DND-41 (cell line): ENCODE results near the gene AADAT.

Experiments used
- ATAC-seq: fragments of 200-7000 bp; cut with Tn5 transposase; 3 replicates; pipeline ENCODE4 v1.9.1; 2021; ENCODE audit warnings: low read depth; ENCODE audit not compliant: insufficient read depth
- DNase-seq: peaks from one replicate; pipeline ENCODE4 v3.0.0-alpha.2; 2020
- H2AFZ ChIP-seq: 2 replicates; pipeline ENCODE4 v1.6.0; 2012; ENCODE audit warnings: low read depth, low read length
- H3K27ac ChIP-seq: 2 replicates; pipeline ENCODE4 v1.5.1; 2012; ENCODE audit warnings: low read length, inconsistent platforms
- H3K27me3 ChIP-seq: fragments of 200-600 bp; sonication (generic); 2 replicates; pipeline ENCODE4 v1.6.0; 2012; ENCODE audit warnings: low read length, mild to moderate bottlenecking, inconsistent platforms; ENCODE audit not compliant: insufficient read depth, poor library complexity
- H3K36me3 ChIP-seq: 2 replicates; pipeline ENCODE4 v1.5.1; 2012; ENCODE audit warnings: low read length, inconsistent platforms; ENCODE audit not compliant: insufficient read depth
- H3K4me1 ChIP-seq: 2 replicates; pipeline ENCODE4 v1.5.1; 2012; ENCODE audit warnings: mild to moderate bottlenecking, low read length; ENCODE audit not compliant: insufficient read depth
- H3K4me2 ChIP-seq: 2 replicates; pipeline ENCODE4 v1.6.0; 2012; ENCODE audit warnings: mild to moderate bottlenecking, moderate library complexity, low read length, inconsistent platforms; ENCODE audit not compliant: insufficient read depth
- H3K4me3 ChIP-seq, 2 experiments: fragments of 200-600 bp in 1 of 2; shearing (Covaris generic) in 1 of 2; 2 replicates each; pipeline ENCODE4 v1.5.1; 2012 to 2016; ENCODE audit warnings: inconsistent platforms in 2 of 2, low read length in 2 of 2, mild to moderate bottlenecking in 2 of 2, low read depth in 1 of 2, moderate library complexity in 1 of 2
- H3K79me2 ChIP-seq: 2 replicates; pipeline ENCODE4 v1.6.0; 2012; ENCODE audit warnings: low read length, inconsistent platforms; ENCODE audit not compliant: insufficient read depth
- H3K9ac ChIP-seq: 2 replicates; pipeline ENCODE4 v1.6.0; 2012; ENCODE audit warnings: low read depth, mild to moderate bottlenecking, inconsistent platforms, low read length, moderate library complexity
- H3K9me3 ChIP-seq: 2 replicates; pipeline ENCODE4 v1.5.1; 2012; ENCODE audit warnings: low read length, moderate library complexity, mild to moderate bottlenecking, inconsistent platforms; ENCODE audit not compliant: insufficient read depth, severe bottlenecking
- H4K20me1 ChIP-seq: 2 replicates; pipeline ENCODE4 v1.6.0; 2012; ENCODE audit warnings: low read length; ENCODE audit not compliant: insufficient read depth
- CTCF ChIP-seq: IDR thresholded peaks from 2 replicates; pipeline ENCODE4 v1.5.1; 2012; ENCODE audit warnings: borderline replicate concordance, low read length, moderate library complexity, mild to moderate bottlenecking; ENCODE audit not compliant: poor library complexity, severe bottlenecking; ENCODE audit errors: extremely low read depth
- EZH2 ChIP-seq: IDR thresholded peaks from 3 replicates; pipeline ENCODE4 v1.6.1; 2012; ENCODE audit warnings: borderline replicate concordance, low read depth, mild to moderate bottlenecking, moderate library complexity, low read length, inconsistent platforms; ENCODE audit not compliant: severe bottlenecking

The AADAT gene

GRCh38 chr4:170083541-170083940 lies 6.2 kb downstream of the AADAT start:
- DNase-seq = no peak
- H3K9ac ChIP-seq = no peak overlapping the region
- no peaks in the 10 kb centered on the region for H4K20me1 ChIP-seq
- H3K36me3 ChIP-seq = no peaks in the 10 kb centered on the region
- H2AFZ ChIP-seq = no peak overlapping the region
- H3K4me1 ChIP-seq = no peaks in the 10 kb centered on the region
- no peak overlapping the region for H3K4me3 ChIP-seq
- TF ChIP-seq CTCF = no peak
- no peak for TF ChIP-seq EZH2
- no peak for ATAC-seq
- H3K4me2 ChIP-seq = no peak overlapping the region
- H3K27ac ChIP-seq = no peak overlapping the region
- no peaks in the 10 kb centered on the region for H3K27me3 ChIP-seq
- no peaks in the 10 kb centered on the region for H3K9me3 ChIP-seq
- H3K79me2 ChIP-seq = no peaks in the 10 kb centered on the region

DNA sequence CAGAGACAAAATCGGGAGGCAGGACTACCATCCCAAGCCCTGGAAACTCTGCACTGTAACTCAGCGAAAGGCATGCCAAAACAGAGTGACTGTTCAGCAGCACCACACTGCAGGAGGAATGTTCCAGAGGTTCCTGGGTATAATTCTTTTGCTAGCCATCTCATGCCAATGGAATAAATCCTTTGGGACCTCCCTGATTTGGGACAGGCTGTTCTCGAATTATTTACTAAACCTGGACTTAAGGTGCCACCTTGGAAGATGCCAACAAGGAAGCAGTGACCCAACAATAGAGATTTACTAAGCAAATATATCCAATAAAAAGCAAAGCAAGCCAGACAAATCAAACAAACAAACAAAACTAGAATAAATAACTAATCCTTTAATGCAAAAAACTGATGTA lies 9.3 kb downstream of the AADAT start:
- no peaks in the 10 kb centered on the region for H3K9me3 ChIP-seq
- H3K27ac ChIP-seq = no peak overlapping the region
- no peak overlapping the region for H2AFZ ChIP-seq
- ATAC-seq (no peak), DNase-seq (no peak)
- no peak for TF ChIP-seq EZH2
- TF ChIP-seq CTCF = no peak
- no peaks in the 10 kb centered on the region for H3K27me3 ChIP-seq
- H3K9ac ChIP-seq = no peak overlapping the region
- no peaks in the 10 kb centered on the region for H3K79me2 ChIP-seq
- H3K36me3 ChIP-seq = no peaks in the 10 kb centered on the region
- H3K4me1 ChIP-seq = no peaks in the 10 kb centered on the region
- H4K20me1 ChIP-seq = no peaks in the 10 kb centered on the region
- no peak overlapping the region for H3K4me3 ChIP-seq
- no peak overlapping the region for H3K4me2 ChIP-seq

GRCh38 chr4:170079981-170080380 lies 9.8 kb downstream of the AADAT start:
- Histone ChIP-seq H3K79me2 (no peaks in the 10 kb centered on the region), H3K4me1 (no peaks in the 10 kb centered on the region), H3K9ac (no peak overlapping the region), H3K9me3 (no peaks in the 10 kb centered on the region), H3K36me3 (no peaks in the 10 kb centered on the region), H4K20me1 (no peaks in the 10 kb centered on the region), H2AFZ (no peak overlapping the region), H3K27me3 (no peaks in the 10 kb centered on the region), H3K4me2 (no peak overlapping the region), H3K27ac (no peak overlapping the region), H3K4me3 (no peak overlapping the region)
- no peak for DNase-seq
- ATAC-seq = no peak
- TF ChIP-seq EZH2 (no peak), CTCF (no peak)

- DNase-seq = no peak
- Histone ChIP-seq H4K20me1 (no peaks in the 10 kb centered on the region), H3K4me2 (no peak overlapping the region), H3K4me3 (no peak overlapping the region), H3K27ac (no peak overlapping the region), H2AFZ (no peak overlapping the region), H3K9me3 (no peaks in the 10 kb centered on the region), H3K36me3 (no peaks in the 10 kb centered on the region), H3K27me3 (no peaks in the 10 kb centered on the region), H3K9ac (no peak overlapping the region), H3K4me1 (no peaks in the 10 kb centered on the region), H3K79me2 (no peaks in the 10 kb centered on the region)
- no peak for ATAC-seq
- TF ChIP-seq CTCF (no peak), EZH2 (no peak)
Observed at GRCh38 chr4:170071196-170071595, 18.6 kb downstream of the AADAT start.
